ENCODE measurements around the gene USP53. TPM values are rescaled to one million over a fixed set of nuclear protein-coding genes. Genes with fewer than 3 reads are reported as not detected.

Gene USP53
- total and polyA plus RNA-seq, 9 of the 15 experiments (the other 6 are each of a cell fraction or from before 2014, with no cell fraction given), result 2.9 to 9.6 (median 8.3) TPM

DNA sequence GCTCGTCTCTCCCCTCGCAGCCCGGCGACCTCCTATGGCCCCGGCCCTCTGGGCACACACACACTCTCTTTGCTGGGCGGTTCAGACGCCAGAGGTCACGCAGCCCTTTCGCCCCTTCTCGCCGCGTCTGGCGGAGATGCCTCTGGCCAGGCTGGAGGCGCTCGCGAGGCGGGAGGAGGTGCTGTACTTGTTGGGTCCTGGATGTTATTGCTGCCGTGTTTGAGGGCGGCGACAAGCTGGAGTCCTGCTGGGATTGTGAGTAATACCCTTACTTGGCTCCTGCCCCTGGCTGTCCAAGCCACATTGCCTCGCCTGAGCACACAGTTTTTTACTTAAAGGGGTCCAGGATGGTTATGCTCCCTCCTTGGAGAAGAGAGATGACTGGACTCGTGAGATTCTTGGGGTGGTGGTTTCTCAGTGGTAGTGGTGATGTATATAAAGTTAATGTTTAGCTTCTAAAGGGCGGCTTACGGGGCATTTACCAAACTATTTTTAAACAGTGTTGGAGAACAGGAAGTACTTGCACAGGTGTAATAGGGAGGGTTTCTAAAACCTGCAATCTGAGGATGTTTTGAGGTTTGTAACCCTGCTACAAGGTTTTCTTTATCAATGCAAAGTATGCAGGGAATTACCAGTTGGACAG, 572 bp downstream of the USP53 start (continued):
- TF ChIP-seq BCOR (IDR thresholded peaks at IDR 0.05) (peak; percentile 35; the same call in 1 of the 2 replicates), CHD2 (IDR thresholded peaks at IDR 0.05; ENCODE audit: low read depth, low read length) (peak; percentile 24; the same call in 1 of the 2 replicates), TBL1XR1 (IDR thresholded peaks at IDR 0.05; ENCODE audit: low read length in 2 of 2) (0 out of 4 replicates have a peak, but pooled peaks of 1 of the 2 experiments have one; percentile 13), PML (IDR thresholded peaks at IDR 0.05; ENCODE audit: low read length) (0 out of 2 replicates have a peak, but pooled peaks have one; percentile 3), TRIM28 (IDR thresholded peaks at IDR 0.05) (no peak), NR1H2 (CRISPR knock-in tag; IDR thresholded peaks at IDR 0.05) (no peak), RBBP5 (IDR thresholded peaks at IDR 0.05; ENCODE audit: borderline replicate concordance, insufficient read depth, low read length, poor library complexity, severe bottlenecking) (peak; percentile 62), CCNT2 (IDR thresholded peaks at IDR 0.05; ENCODE audit: borderline replicate concordance, extremely low read depth, insufficient read length, low read depth, low read length) (peak; percentile 6), ZNF274 (IDR thresholded peaks at IDR 0.05; ENCODE audit: borderline replicate concordance, low read depth, low read length) (no peak), SRF (CRISPR knock-in tag; IDR thresholded peaks at IDR 0.05) (no peak), XRCC5 (IDR thresholded peaks at IDR 0.05; ENCODE audit: low read depth, low read length) (no peak), CREM (IDR thresholded peaks at IDR 0.05; ENCODE audit: low read depth) (peak; percentile 47), ZNF134 (CRISPR knock-in tag; conservative IDR thresholded peaks at IDR 0.05) (no peak), CREB1 (IDR thresholded peaks at IDR 0.05) (peak; percentile 25; the same call in 1 of the 2 replicates), CREB1 (CRISPR knock-in tag; IDR thresholded peaks at IDR 0.05) (peak; percentile 56; the same call in 1 of the 2 replicates), RAD21 (CRISPR knock-in tag; conservative IDR thresholded peaks at IDR 0.05 in 1 of 2, IDR thresholded peaks at IDR 0.05 in 1 of 2) (peak in 1 of 2 experiments; percentile 27; a peak in 2 of 4 replicates), TAF1 (IDR thresholded peaks at IDR 0.05; ENCODE audit: control insufficient read depth, extremely low read depth, insufficient read depth, low read length, severe bottlenecking) (peak; percentile 57)
- TF ChIP-seq, protein P1, sequence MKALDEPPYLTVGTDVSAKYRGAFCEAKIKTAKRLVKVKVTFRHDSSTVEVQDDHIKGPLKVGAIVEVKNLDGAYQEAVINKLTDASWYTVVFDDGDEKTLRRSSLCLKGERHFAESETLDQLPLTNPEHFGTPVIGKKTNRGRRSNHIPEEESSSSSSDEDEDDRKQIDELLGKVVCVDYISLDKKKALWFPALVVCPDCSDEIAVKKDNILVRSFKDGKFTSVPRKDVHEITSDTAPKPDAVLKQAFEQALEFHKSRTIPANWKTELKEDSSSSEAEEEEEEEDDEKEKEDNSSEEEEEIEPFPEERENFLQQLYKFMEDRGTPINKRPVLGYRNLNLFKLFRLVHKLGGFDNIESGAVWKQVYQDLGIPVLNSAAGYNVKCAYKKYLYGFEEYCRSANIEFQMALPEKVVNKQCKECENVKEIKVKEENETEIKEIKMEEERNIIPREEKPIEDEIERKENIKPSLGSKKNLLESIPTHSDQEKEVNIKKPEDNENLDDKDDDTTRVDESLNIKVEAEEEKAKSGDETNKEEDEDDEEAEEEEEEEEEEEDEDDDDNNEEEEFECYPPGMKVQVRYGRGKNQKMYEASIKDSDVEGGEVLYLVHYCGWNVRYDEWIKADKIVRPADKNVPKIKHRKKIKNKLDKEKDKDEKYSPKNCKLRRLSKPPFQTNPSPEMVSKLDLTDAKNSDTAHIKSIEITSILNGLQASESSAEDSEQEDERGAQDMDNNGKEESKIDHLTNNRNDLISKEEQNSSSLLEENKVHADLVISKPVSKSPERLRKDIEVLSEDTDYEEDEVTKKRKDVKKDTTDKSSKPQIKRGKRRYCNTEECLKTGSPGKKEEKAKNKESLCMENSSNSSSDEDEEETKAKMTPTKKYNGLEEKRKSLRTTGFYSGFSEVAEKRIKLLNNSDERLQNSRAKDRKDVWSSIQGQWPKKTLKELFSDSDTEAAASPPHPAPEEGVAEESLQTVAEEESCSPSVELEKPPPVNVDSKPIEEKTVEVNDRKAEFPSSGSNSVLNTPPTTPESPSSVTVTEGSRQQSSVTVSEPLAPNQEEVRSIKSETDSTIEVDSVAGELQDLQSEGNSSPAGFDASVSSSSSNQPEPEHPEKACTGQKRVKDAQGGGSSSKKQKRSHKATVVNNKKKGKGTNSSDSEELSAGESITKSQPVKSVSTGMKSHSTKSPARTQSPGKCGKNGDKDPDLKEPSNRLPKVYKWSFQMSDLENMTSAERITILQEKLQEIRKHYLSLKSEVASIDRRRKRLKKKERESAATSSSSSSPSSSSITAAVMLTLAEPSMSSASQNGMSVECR (CRISPR knock-in tag; IDR thresholded peaks at IDR 0.05), result peak; percentile 79
- TF ChIP-seq, protein P2, sequence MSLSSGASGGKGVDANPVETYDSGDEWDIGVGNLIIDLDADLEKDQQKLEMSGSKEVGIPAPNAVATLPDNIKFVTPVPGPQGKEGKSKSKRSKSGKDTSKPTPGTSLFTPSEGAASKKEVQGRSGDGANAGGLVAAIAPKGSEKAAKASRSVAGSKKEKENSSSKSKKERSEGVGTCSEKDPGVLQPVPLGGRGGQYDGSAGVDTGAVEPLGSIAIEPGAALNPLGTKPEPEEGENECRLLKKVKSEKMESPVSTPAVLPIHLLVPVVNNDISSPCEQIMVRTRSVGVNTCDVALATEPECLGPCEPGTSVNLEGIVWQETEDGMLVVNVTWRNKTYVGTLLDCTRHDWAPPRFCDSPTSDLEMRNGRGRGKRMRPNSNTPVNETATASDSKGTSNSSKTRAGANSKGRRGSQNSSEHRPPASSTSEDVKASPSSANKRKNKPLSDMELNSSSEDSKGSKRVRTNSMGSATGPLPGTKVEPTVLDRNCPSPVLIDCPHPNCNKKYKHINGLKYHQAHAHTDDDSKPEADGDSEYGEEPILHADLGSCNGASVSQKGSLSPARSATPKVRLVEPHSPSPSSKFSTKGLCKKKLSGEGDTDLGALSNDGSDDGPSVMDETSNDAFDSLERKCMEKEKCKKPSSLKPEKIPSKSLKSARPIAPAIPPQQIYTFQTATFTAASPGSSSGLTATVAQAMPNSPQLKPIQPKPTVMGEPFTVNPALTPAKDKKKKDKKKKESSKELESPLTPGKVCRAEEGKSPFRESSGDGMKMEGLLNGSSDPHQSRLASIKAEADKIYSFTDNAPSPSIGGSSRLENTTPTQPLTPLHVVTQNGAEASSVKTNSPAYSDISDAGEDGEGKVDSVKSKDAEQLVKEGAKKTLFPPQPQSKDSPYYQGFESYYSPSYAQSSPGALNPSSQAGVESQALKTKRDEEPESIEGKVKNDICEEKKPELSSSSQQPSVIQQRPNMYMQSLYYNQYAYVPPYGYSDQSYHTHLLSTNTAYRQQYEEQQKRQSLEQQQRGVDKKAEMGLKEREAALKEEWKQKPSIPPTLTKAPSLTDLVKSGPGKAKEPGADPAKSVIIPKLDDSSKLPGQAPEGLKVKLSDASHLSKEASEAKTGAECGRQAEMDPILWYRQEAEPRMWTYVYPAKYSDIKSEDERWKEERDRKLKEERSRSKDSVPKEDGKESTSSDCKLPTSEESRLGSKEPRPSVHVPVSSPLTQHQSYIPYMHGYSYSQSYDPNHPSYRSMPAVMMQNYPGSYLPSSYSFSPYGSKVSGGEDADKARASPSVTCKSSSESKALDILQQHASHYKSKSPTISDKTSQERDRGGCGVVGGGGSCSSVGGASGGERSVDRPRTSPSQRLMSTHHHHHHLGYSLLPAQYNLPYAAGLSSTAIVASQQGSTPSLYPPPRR (CRISPR knock-in tag; IDR thresholded peaks at IDR 0.05; ENCODE audit: borderline replicate concordance), result no peak
